ENCODE measurements around the gene SH3PXD2A. TPM values are rescaled to one million over a fixed set of nuclear protein-coding genes. Genes with fewer than 3 reads are reported as not detected.

SH3PXD2A gene
- total and polyA plus RNA-seq, 2 experiments from 2014 or later: 1.8 to 5.0 TPM

- peak; percentile 84 for DNase-seq (ENCODE audit: low spot score)
- Histone ChIP-seq H4K20me1 (replicated peaks; ENCODE audit: insufficient read depth) (no peaks in the 10 kb centered on the region; the same call in 1 of the 2 replicates), H3K79me2 (replicated peaks; ENCODE audit: insufficient read depth) (no peaks in the 10 kb centered on the region), H3K4me2 (no peak overlapping the region), H3K27me3 (ENCODE audit: insufficient read depth) (no peaks in the 10 kb centered on the region), H3F3A (replicated peaks; ENCODE audit: low read depth) (no peaks in the 10 kb centered on the region), H3K4me1 (ENCODE audit: insufficient read depth) (no peaks in the 10 kb centered on the region), H3K4me3 (no peak overlapping the region), H3K36me3 (ENCODE audit: insufficient read depth) (no peaks in the 10 kb centered on the region), H3K9me2 (ENCODE audit: insufficient read depth) (no peaks in the 10 kb centered on the region), H2AFZ (no peak overlapping the region), H3K27ac (ENCODE audit: low read depth) (no peak overlapping the region)
- H3K4me1 Mint-ChIP-seq: peaks cover 4% of the 10 kb centered on the region; the same call in 2 of the 3 replicates
- ATAC-seq: peak; percentile 89
- H3K27me3 Mint-ChIP-seq (ENCODE audit: insufficient read depth, low read depth, poor library complexity): peaks cover 7% of the 10 kb centered on the region
- peaks cover 4% of the 10 kb centered on the region; the same call in 1 of the 3 replicates for H3K9me3 Mint-ChIP-seq
- TF ChIP-seq CTCF (conservative IDR thresholded peaks at IDR 0.05; ENCODE audit: low read depth in 2 of 2) (peak; percentile 72 to 90), JUNB (IDR thresholded peaks at IDR 0.05; ENCODE audit: unreplicated experiment) (no peak), CREB1 (CRISPR knock-in tag; IDR thresholded peaks at IDR 0.05; ENCODE audit: low read depth) (0 out of 2 replicates have a peak, but pooled peaks have one; percentile 10), POLR2AphosphoS5 (IDR thresholded peaks at IDR 0.05; ENCODE audit: low read depth) (no peak), REST (IDR thresholded peaks at IDR 0.05; ENCODE audit: unreplicated experiment) (no peak), STAT1 (IDR thresholded peaks at IDR 0.05; ENCODE audit: unreplicated experiment) (no peak), ZNF331 (CRISPR knock-in tag; IDR thresholded peaks at IDR 0.05; ENCODE audit: low read depth) (no peak), NANOG (IDR thresholded peaks at IDR 0.05; ENCODE audit: borderline replicate concordance) (no peak)
- H3K27ac Mint-ChIP-seq: no peak overlapping the region
- no peaks in the 10 kb centered on the region for H3K36me3 Mint-ChIP-seq (ENCODE audit: low read depth)
- no peak overlapping the region for H3K4me3 Mint-ChIP-seq
These were observed 263.0 kb downstream of the SH3PXD2A start for GRCh38 chr10:103592186-103593021.

- Histone ChIP-seq H3K4me3 (no peak overlapping the region), H3K9me2 (ENCODE audit: insufficient read depth) (no peaks in the 10 kb centered on the region), H3K79me2 (replicated peaks; ENCODE audit: insufficient read depth) (no peaks in the 10 kb centered on the region), H3K36me3 (ENCODE audit: insufficient read depth) (no peaks in the 10 kb centered on the region), H2AFZ (no peak overlapping the region), H3K27ac (ENCODE audit: low read depth) (no peak overlapping the region), H3K4me1 (ENCODE audit: insufficient read depth) (no peaks in the 10 kb centered on the region), H3K27me3 (ENCODE audit: insufficient read depth) (peaks cover 3% of the 10 kb centered on the region), H4K20me1 (replicated peaks; ENCODE audit: insufficient read depth) (no peaks in the 10 kb centered on the region; the same call in 1 of the 2 replicates), H3K4me2 (no peak overlapping the region), H3F3A (replicated peaks; ENCODE audit: low read depth) (no peaks in the 10 kb centered on the region)
- Mint-ChIP-seq H3K4me3 (no peak overlapping the region), H3K27ac (no peak overlapping the region), H3K9me3 (peaks cover 6% of the 10 kb centered on the region; the same call in 1 of the 3 replicates), H3K27me3 (ENCODE audit: insufficient read depth, low read depth, poor library complexity) (peaks cover 14% of the 10 kb centered on the region), H3K4me1 (peaks cover 4% of the 10 kb centered on the region; the same call in 2 of the 3 replicates), H3K36me3 (ENCODE audit: low read depth) (no peaks in the 10 kb centered on the region)
- ATAC-seq: no peak
- DNase-seq (ENCODE audit: low spot score): no peak
- TF ChIP-seq EZH2phosphoT487 (IDR thresholded peaks at IDR 0.05; ENCODE audit: unreplicated experiment) (no peak), ETS1 (IDR thresholded peaks at IDR 0.05) (no peak), CTCF (conservative IDR thresholded peaks at IDR 0.05; ENCODE audit: low read depth in 2 of 2) (no peak), NANOG (IDR thresholded peaks at IDR 0.05; ENCODE audit: borderline replicate concordance) (no peak), ZNF331 (CRISPR knock-in tag; IDR thresholded peaks at IDR 0.05; ENCODE audit: low read depth) (no peak), CREB1 (CRISPR knock-in tag; IDR thresholded peaks at IDR 0.05; ENCODE audit: low read depth) (no peak), EZH2 (IDR thresholded peaks at IDR 0.05; ENCODE audit: low read depth, unreplicated experiment) (no peak)
These were observed 264.6 kb downstream of the SH3PXD2A start for GRCh38 chr10:103590744-103591291.
